ENCODE measurements around the gene ST8SIA4. TPM values are rescaled to one million over a fixed set of nuclear protein-coding genes. Genes with fewer than 3 reads are reported as not detected.
"Not testable (repeated sequence)": the region's sequence is repeated elsewhere in the genome, so short reads cannot be mapped to it uniquely, and the experiment has no call there.

ST8SIA4 gene
- total and polyA plus RNA-seq, 4 donors, result 10.0 to 22.8 (median 14.8) TPM

GRCh38 chr5:100791391-100791790, 111.7 kb downstream of the ST8SIA4 start:
- Histone ChIP-seq H3K36me3 (ENCODE audit: control insufficient read depth, insufficient read depth, low read length) (no peaks in the 10 kb centered on the region), H3K4me1 (ENCODE audit: control insufficient read depth, insufficient read depth, low read length) (no peaks in the 10 kb centered on the region), H3K27ac (ENCODE audit: low read depth, low read length) (no peak overlapping the region), H3K27me3 (ENCODE audit: control insufficient read depth, insufficient read depth, low read length) (no peaks in the 10 kb centered on the region), H3K9me3 (ENCODE audit: control insufficient read depth, insufficient read depth, low read length) (peaks cover 5% of the 10 kb centered on the region), H3K4me3 (ENCODE audit: low read depth, low read length) (no peak overlapping the region)
- no peak for DNase-seq (ENCODE audit: low read depth in 4 of 6, low spot score in 6 of 6)
- WGBS (ENCODE audit: insufficient coverage), result 100% methylated on average over 1 of the region's 2 CpGs

- H3K27me3 ChIP-seq (ENCODE audit: control insufficient read depth, insufficient read depth, low read length), result no peaks in the 10 kb centered on the region
- H3K4me1 ChIP-seq (ENCODE audit: control insufficient read depth, insufficient read depth, low read length), result no peaks in the 10 kb centered on the region
- DNase-seq (ENCODE audit: low read depth in 4 of 6, low spot score in 6 of 6), result peak in 1 of 6 donors; percentile 54
- H3K27ac ChIP-seq (ENCODE audit: low read depth, low read length), result no peak overlapping the region
- peaks cover 5% of the 10 kb centered on the region for H3K9me3 ChIP-seq (ENCODE audit: control insufficient read depth, insufficient read depth, low read length)
- no peaks in the 10 kb centered on the region for H3K36me3 ChIP-seq (ENCODE audit: control insufficient read depth, insufficient read depth, low read length)
- WGBS (ENCODE audit: insufficient coverage), result no CpG with 5 or more reads among the region's 2 CpGs
- no peak overlapping the region for H3K4me3 ChIP-seq (ENCODE audit: low read depth, low read length)
These were observed 112.1 kb downstream of the ST8SIA4 start for GRCh38 chr5:100790951-100791350.

- H3K36me3 ChIP-seq (ENCODE audit: control insufficient read depth, insufficient read depth, low read length), result no peaks in the 10 kb centered on the region
- no peak overlapping the region for H3K4me3 ChIP-seq (ENCODE audit: low read depth, low read length)
- H3K27me3 ChIP-seq (ENCODE audit: control insufficient read depth, insufficient read depth, low read length), result no peaks in the 10 kb centered on the region
- H3K4me1 ChIP-seq (ENCODE audit: control insufficient read depth, insufficient read depth, low read length), result no peaks in the 10 kb centered on the region
- H3K27ac ChIP-seq (ENCODE audit: low read depth, low read length), result no peak overlapping the region
- peak in 2 of 6 donors; percentile 26 to 51 for DNase-seq (ENCODE audit: low read depth in 4 of 6, low spot score in 6 of 6)
- whole genome bisulfite sequencing (ENCODE audit: insufficient coverage), result 35% methylated on average over 3 of the region's 4 CpGs
- peaks cover 5% of the 10 kb centered on the region for H3K9me3 ChIP-seq (ENCODE audit: control insufficient read depth, insufficient read depth, low read length)
These were observed 112.9 kb downstream of the ST8SIA4 start for GRCh38 chr5:100790170-100790665.

- Histone ChIP-seq H3K36me3 (ENCODE audit: control insufficient read depth, insufficient read depth, low read length) (no peaks in the 10 kb centered on the region), H3K9me3 (ENCODE audit: control insufficient read depth, insufficient read depth, low read length) (peaks cover 5% of the 10 kb centered on the region), H3K4me3 (ENCODE audit: low read depth, low read length) (no peak overlapping the region), H3K27me3 (ENCODE audit: control insufficient read depth, insufficient read depth, low read length) (no peaks in the 10 kb centered on the region), H3K27ac (ENCODE audit: low read depth, low read length) (no peak overlapping the region), H3K4me1 (ENCODE audit: control insufficient read depth, insufficient read depth, low read length) (no peaks in the 10 kb centered on the region)
- WGBS (ENCODE audit: insufficient coverage), result no CpG with 5 or more reads among the region's 5 CpGs
- peak in 1 of 6 donors; percentile 32 for DNase-seq (ENCODE audit: low read depth in 4 of 6, low spot score in 6 of 6)
These were observed 113.4 kb downstream of the ST8SIA4 start for GRCh38 chr5:100789694-100790093.

GRCh38 chr5:100788417-100788816, 114.7 kb downstream of the ST8SIA4 start:
- DNase-seq (ENCODE audit: low read depth in 4 of 6, low spot score in 6 of 6), result no peak
- Histone ChIP-seq H3K27ac (ENCODE audit: low read depth, low read length) (no peak overlapping the region), H3K9me3 (ENCODE audit: control insufficient read depth, insufficient read depth, low read length) (no peaks in the 10 kb centered on the region), H3K4me1 (ENCODE audit: control insufficient read depth, insufficient read depth, low read length) (no peaks in the 10 kb centered on the region), H3K4me3 (ENCODE audit: low read depth, low read length) (no peak overlapping the region), H3K27me3 (ENCODE audit: control insufficient read depth, insufficient read depth, low read length) (no peaks in the 10 kb centered on the region), H3K36me3 (ENCODE audit: control insufficient read depth, insufficient read depth, low read length) (no peaks in the 10 kb centered on the region)
- no CpG with 5 or more reads among the region's 2 CpGs for WGBS (ENCODE audit: insufficient coverage)

GRCh38 chr5:100787648-100788047, 115.4 kb downstream of the ST8SIA4 start:
- WGBS (ENCODE audit: insufficient coverage), result no CpG with 5 or more reads among the region's 2 CpGs
- H3K9me3 ChIP-seq (ENCODE audit: control insufficient read depth, insufficient read depth, low read length), result no peaks in the 10 kb centered on the region
- no peak for DNase-seq (ENCODE audit: low read depth in 4 of 6, low spot score in 6 of 6)
- H3K36me3 ChIP-seq (ENCODE audit: control insufficient read depth, insufficient read depth, low read length), result no peaks in the 10 kb centered on the region
- no peak overlapping the region for H3K27ac ChIP-seq (ENCODE audit: low read depth, low read length)
- no peak overlapping the region for H3K4me3 ChIP-seq (ENCODE audit: low read depth, low read length)
- H3K4me1 ChIP-seq (ENCODE audit: control insufficient read depth, insufficient read depth, low read length), result no peaks in the 10 kb centered on the region
- no peaks in the 10 kb centered on the region for H3K27me3 ChIP-seq (ENCODE audit: control insufficient read depth, insufficient read depth, low read length)

GRCh38 chr5:100785536-100785935, 117.5 kb downstream of the ST8SIA4 start:
- not testable (repeated sequence) for H3K27ac ChIP-seq (ENCODE audit: low read depth, low read length); H3K36me3 ChIP-seq (ENCODE audit: control insufficient read depth, insufficient read depth, low read length); H3K4me1 ChIP-seq (ENCODE audit: control insufficient read depth, insufficient read depth, low read length); DNase-seq (ENCODE audit: low read depth in 4 of 6, low spot score in 6 of 6); H3K27me3 ChIP-seq (ENCODE audit: control insufficient read depth, insufficient read depth, low read length); H3K4me3 ChIP-seq (ENCODE audit: low read depth, low read length); H3K9me3 ChIP-seq (ENCODE audit: control insufficient read depth, insufficient read depth, low read length)
- WGBS (ENCODE audit: insufficient coverage), result over 99% methylated on average over 11 of the region's 19 CpGs

GRCh38 chr5:100780376-100780870, 122.7 kb downstream of the ST8SIA4 start:
- Histone ChIP-seq H3K27ac (ENCODE audit: low read depth, low read length) (no peak overlapping the region), H3K4me1 (ENCODE audit: control insufficient read depth, insufficient read depth, low read length) (no peaks in the 10 kb centered on the region), H3K9me3 (ENCODE audit: control insufficient read depth, insufficient read depth, low read length) (no peaks in the 10 kb centered on the region), H3K27me3 (ENCODE audit: control insufficient read depth, insufficient read depth, low read length) (no peaks in the 10 kb centered on the region), H3K36me3 (ENCODE audit: control insufficient read depth, insufficient read depth, low read length) (no peaks in the 10 kb centered on the region), H3K4me3 (ENCODE audit: low read depth, low read length) (no peak overlapping the region)
- DNase-seq (ENCODE audit: low read depth in 4 of 6, low spot score in 6 of 6), result no peak
- WGBS (ENCODE audit: insufficient coverage), result no CpG with 5 or more reads among the region's 4 CpGs

- WGBS (ENCODE audit: insufficient coverage), result 96% methylated on average over 3 of the region's 7 CpGs
- Histone ChIP-seq H3K36me3 (ENCODE audit: control insufficient read depth, insufficient read depth, low read length) (no peaks in the 10 kb centered on the region), H3K4me1 (ENCODE audit: control insufficient read depth, insufficient read depth, low read length) (no peaks in the 10 kb centered on the region), H3K9me3 (ENCODE audit: control insufficient read depth, insufficient read depth, low read length) (no peaks in the 10 kb centered on the region), H3K27ac (ENCODE audit: low read depth, low read length) (no peak overlapping the region), H3K27me3 (ENCODE audit: control insufficient read depth, insufficient read depth, low read length) (no peaks in the 10 kb centered on the region), H3K4me3 (ENCODE audit: low read depth, low read length) (no peak overlapping the region)
- no peak for DNase-seq (ENCODE audit: low read depth in 4 of 6, low spot score in 6 of 6)
These were observed 123.3 kb downstream of the ST8SIA4 start for GRCh38 chr5:100779669-100780375.

- peak in 1 of 6 donors; percentile 8 for DNase-seq (ENCODE audit: low read depth in 4 of 6, low spot score in 6 of 6)
- no peaks in the 10 kb centered on the region for H3K9me3 ChIP-seq (ENCODE audit: control insufficient read depth, insufficient read depth, low read length)
- no peaks in the 10 kb centered on the region for H3K36me3 ChIP-seq (ENCODE audit: control insufficient read depth, insufficient read depth, low read length)
- 94% methylated on average over 3 of the region's 4 CpGs for WGBS (ENCODE audit: insufficient coverage)
- H3K4me3 ChIP-seq (ENCODE audit: low read depth, low read length), result no peak overlapping the region
- H3K27me3 ChIP-seq (ENCODE audit: control insufficient read depth, insufficient read depth, low read length), result no peaks in the 10 kb centered on the region
- H3K27ac ChIP-seq (ENCODE audit: low read depth, low read length), result no peak overlapping the region
- no peaks in the 10 kb centered on the region for H3K4me1 ChIP-seq (ENCODE audit: control insufficient read depth, insufficient read depth, low read length)
These were observed 125.3 kb downstream of the ST8SIA4 start for GRCh38 chr5:100777680-100778300.

All from spinal cord (tissue), 10 donors.